ENCODE results near the gene POLQ. TPM values are rescaled to one million over a fixed set of nuclear protein-coding genes. Genes with fewer than 3 reads are reported as not detected.

POLQ gene
- total RNA-seq, 1 donor from 2014 or later: 1.4 TPM

GRCh38 chr3:121515313-121515712 lies 30.5 kb downstream of the POLQ start:
- Mint-ChIP-seq H3K27ac (no peak overlapping the region), H3K4me1 (no peaks in the 10 kb centered on the region), H3K27me3 (no peaks in the 10 kb centered on the region), H3K4me3 (no peak overlapping the region), H3K36me3 (ENCODE audit: low read depth) (peaks cover 3% of the 10 kb centered on the region), H3K9me3 (peaks cover 13% of the 10 kb centered on the region)
- intact Hi-C loops (cut with micrococcal nuclease): no loop called here
- no peak for TF ChIP-seq CTCF (IDR thresholded peaks at IDR 0.05)
- CTCF ChIA-PET: no interaction called here
- POLR2A ChIA-PET: no interaction called here
- DNase-seq (no peak), ATAC-seq (ENCODE audit: low read depth) (no peak)

GRCh38 chr3:121514496-121514895 lies 31.3 kb downstream of the POLQ start:
- ChIA-PET CTCF (no interaction called here), POLR2A (no interaction called here)
- DNase-seq: no peak
- Mint-ChIP-seq H3K4me1 (no peaks in the 10 kb centered on the region), H3K27me3 (no peaks in the 10 kb centered on the region), H3K9me3 (peaks cover 13% of the 10 kb centered on the region), H3K36me3 (ENCODE audit: low read depth) (peaks cover 3% of the 10 kb centered on the region), H3K4me3 (no peak overlapping the region), H3K27ac (no peak overlapping the region)
- ATAC-seq (ENCODE audit: low read depth): no peak
- intact Hi-C loops (cut with micrococcal nuclease): no loop called here
- TF ChIP-seq CTCF (IDR thresholded peaks at IDR 0.05): no peak

GRCh38 chr3:121508389-121508788 lies 37.4 kb downstream of the POLQ start:
- no peaks in the 10 kb centered on the region for H3K27me3 Mint-ChIP-seq
- no peak overlapping the region for H3K27ac Mint-ChIP-seq
- DNase-seq: no peak
- no peak for TF ChIP-seq CTCF (IDR thresholded peaks at IDR 0.05)
- H3K9me3 Mint-ChIP-seq: peaks cover 3% of the 10 kb centered on the region
- no peak overlapping the region for H3K4me3 Mint-ChIP-seq
- ATAC-seq (ENCODE audit: low read depth): no peak
- H3K4me1 Mint-ChIP-seq: no peaks in the 10 kb centered on the region
- intact Hi-C loops (cut with micrococcal nuclease): no loop called here
- POLR2A ChIA-PET: no interaction called here
- CTCF ChIA-PET: no interaction called here
- no peaks in the 10 kb centered on the region for H3K36me3 Mint-ChIP-seq (ENCODE audit: low read depth)

GRCh38 chr3:121505256-121505655 lies 40.5 kb downstream of the POLQ start:
- Mint-ChIP-seq H3K4me1 (no peaks in the 10 kb centered on the region), H3K36me3 (ENCODE audit: low read depth) (no peaks in the 10 kb centered on the region), H3K4me3 (no peak overlapping the region), H3K9me3 (no peaks in the 10 kb centered on the region), H3K27ac (no peak overlapping the region), H3K27me3 (no peaks in the 10 kb centered on the region)
- DNase-seq (no peak), ATAC-seq (ENCODE audit: low read depth) (no peak)
- TF ChIP-seq CTCF (IDR thresholded peaks at IDR 0.05): no peak
- CTCF ChIA-PET: no interaction called here
- intact Hi-C loops (cut with micrococcal nuclease): no loop called here
- POLR2A ChIA-PET: no interaction called here

DNA sequence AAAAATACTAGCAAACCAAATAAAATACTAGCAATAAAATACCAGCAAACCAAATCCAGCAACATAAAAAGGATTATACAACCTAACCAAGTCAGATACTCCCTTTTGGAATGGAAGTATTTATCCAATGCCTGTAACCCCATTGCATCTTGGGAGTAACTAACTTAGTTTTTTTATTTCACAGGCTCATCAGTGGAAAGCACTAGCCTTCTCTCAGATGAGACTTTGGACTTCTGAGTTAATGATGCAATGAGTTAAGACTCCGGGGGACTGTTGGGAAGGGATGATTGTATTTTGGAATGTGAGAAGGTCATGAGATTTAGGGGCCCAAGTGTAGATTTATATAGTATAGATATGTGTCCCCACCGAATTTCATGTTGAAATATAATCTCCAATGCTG lies 41.2 kb downstream of the POLQ start:
- POLR2A ChIA-PET: no interaction called here
- intact Hi-C loops (cut with micrococcal nuclease): no loop called here

More for the DNA sequence above, 41.2 kb downstream of the POLQ start:
- no peak for ATAC-seq (ENCODE audit: low read depth)
- Mint-ChIP-seq H3K4me3 (no peak overlapping the region), H3K9me3 (no peaks in the 10 kb centered on the region), H3K27ac (no peak overlapping the region), H3K27me3 (no peaks in the 10 kb centered on the region), H3K4me1 (no peaks in the 10 kb centered on the region), H3K36me3 (ENCODE audit: low read depth) (no peaks in the 10 kb centered on the region)
- CTCF ChIA-PET: no interaction called here
- no peak for DNase-seq
- TF ChIP-seq CTCF (IDR thresholded peaks at IDR 0.05): no peak

All from activated B cell treated with CpG ODN at 0.5 μM for 24 hours (primary cell).